Hematopoietic multipotent progenitor cell treated with erythropoietin and hydrocortisone succinate and interleukin-3 and kit ligand, for 15 days (in vitro differentiated cells): ENCODE measurements around the gene LDLRAP1.

Source experiments
- DNase-seq: peaks from one replicate; pipeline ENCODE4 v3.0.0-alpha.2; 2015; ENCODE audit warnings: low spot score

Gene LDLRAP1

GRCh38 chr1:25609921-25610320 is 66.5 kb downstream of the LDLRAP1 start:
- DNase-seq: no peak

GRCh38 chr1:25610822-25611630 is 67.6 kb downstream of the LDLRAP1 start:
- no peak for DNase-seq

GRCh38 chr1:25611843-25612242 is 68.4 kb downstream of the LDLRAP1 start:
- no peak for DNase-seq

- no peak for DNase-seq
Measured at GRCh38 chr1:25612421-25612820, 69.0 kb downstream of the LDLRAP1 start.

- no peak for DNase-seq
Measured at GRCh38 chr1:25613091-25613490, 69.7 kb downstream of the LDLRAP1 start.

- no peak for DNase-seq
Measured at GRCh38 chr1:25614501-25615171, 71.2 kb downstream of the LDLRAP1 start.

GRCh38 chr1:25615172-25615541 is 71.8 kb downstream of the LDLRAP1 start:
- DNase-seq: no peak

- DNase-seq: no peak
Measured at GRCh38 chr1:25615563-25616094, 72.2 kb downstream of the LDLRAP1 start.

GRCh38 chr1:25616095-25616986 is 72.9 kb downstream of the LDLRAP1 start, which contains the start of gene MAN1C1:
TSS of gene MAN1C1 (plus strand) at chr1:25616791. CDS start at chr1:25617798, 1,007 bp downstream.
- peak; percentile 78 for DNase-seq

GRCh38 chr1:25616987-25617624 is 73.7 kb downstream of the LDLRAP1 start:
- no peak for DNase-seq

GRCh38 chr1:25617625-25618432 is 74.4 kb downstream of the LDLRAP1 start:
- no peak for DNase-seq

GRCh38 chr1:25618433-25618808 is 75.0 kb downstream of the LDLRAP1 start:
- DNase-seq: no peak
